ENCODE measurements around the gene MAD1L1. TPM values are rescaled to one million over a fixed set of nuclear protein-coding genes. Genes with fewer than 3 reads are reported as not detected.

MAD1L1 gene
- total and polyA plus RNA-seq, 11 donors: 11.1 to 29.7 (median 20.9) TPM

- TF ChIP-seq POLR2A (IDR thresholded peaks at IDR 0.05) (no peak), CTCF (IDR thresholded peaks at IDR 0.05) (no peak)
- no peaks in the 10 kb centered on the region for H3K9me3 ChIP-seq
- H3K4me1 ChIP-seq: peaks cover 0 to 9% (median 0%) of the 10 kb centered on the region in 12 donors
- H3K27ac ChIP-seq: no peak overlapping the region
- DNase-seq (peak in 2 of 5 donors; percentile 10 to 13), ATAC-seq (no peak)
- WGBS, 4 donors: 88 to 95% (median 94%) methylated on average over 8 of the region's 8 CpGs
- intact Hi-C loops (cut with DNase I): loop anchor here in 1 of 10 donors (10.0 kb wide), 1 partner anchor 365 kb away; no protein-coding TSS in a partner anchor
- no peaks in the 10 kb centered on the region for H3K27me3 ChIP-seq
- H3K4me3 ChIP-seq: no peak overlapping the region
- H3K36me3 ChIP-seq: no peaks in the 10 kb centered on the region
Measured at GRCh38 chr7:1969459-1970284, 263.1 kb downstream of the MAD1L1 start.

DNA sequence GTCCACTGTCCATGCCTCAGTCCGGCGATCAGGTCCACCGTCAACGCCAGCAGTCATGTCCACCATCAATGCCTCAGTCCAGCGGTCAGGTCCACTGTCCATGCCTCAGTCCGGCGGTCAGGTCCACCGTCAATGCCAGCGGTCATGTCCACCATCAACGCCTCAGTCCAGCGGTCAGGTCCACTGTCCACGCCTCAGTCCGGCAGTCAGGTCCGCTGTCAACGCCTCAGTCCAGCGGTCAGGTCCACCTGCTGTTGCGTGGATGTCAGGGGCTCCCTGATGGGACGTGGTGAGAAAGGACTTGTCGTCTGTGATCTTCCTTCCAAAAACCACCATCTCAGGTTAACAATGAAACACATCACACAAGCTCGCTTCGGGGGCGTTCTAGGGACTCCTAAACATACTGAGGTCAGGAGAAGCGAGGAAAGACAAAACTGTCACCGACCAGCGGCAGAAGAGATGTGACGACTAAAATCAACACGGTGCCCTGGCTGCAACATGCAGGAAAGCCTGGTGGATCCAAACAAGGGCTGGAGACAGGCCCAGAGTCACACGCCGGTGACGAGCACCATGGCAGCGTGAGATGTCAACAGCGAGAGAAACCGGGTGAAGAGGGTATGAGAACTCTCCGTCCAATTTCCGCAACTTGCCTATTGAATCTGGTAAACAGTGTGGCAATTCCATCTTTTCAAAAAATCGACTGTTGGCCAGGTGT lies 264.2 kb downstream of the MAD1L1 start:
- Histone ChIP-seq H3K4me1 (peaks cover 0 to 9% (median 0%) of the 10 kb centered on the region in 12 donors), H3K4me3 (no peak overlapping the region), H3K27ac (no peak overlapping the region), H3K36me3 (no peaks in the 10 kb centered on the region), H3K27me3 (no peaks in the 10 kb centered on the region), H3K9me3 (no peaks in the 10 kb centered on the region)
- peak in 1 of 4 donors; percentile 25 for ATAC-seq
- 94 to 97% (median 95%) methylated on average over 30 to 36 of the region's 36 CpGs for WGBS, 4 donors
- intact Hi-C loops (cut with DNase I): loop anchor here in 1 of 10 donors (10.0 kb wide), 1 partner anchor 366 kb away; no protein-coding TSS in a partner anchor
- peak in 1 of 5 donors; percentile 44 for DNase-seq
- TF ChIP-seq POLR2A (IDR thresholded peaks at IDR 0.05) (no peak), CTCF (IDR thresholded peaks at IDR 0.05) (no peak)

DNA sequence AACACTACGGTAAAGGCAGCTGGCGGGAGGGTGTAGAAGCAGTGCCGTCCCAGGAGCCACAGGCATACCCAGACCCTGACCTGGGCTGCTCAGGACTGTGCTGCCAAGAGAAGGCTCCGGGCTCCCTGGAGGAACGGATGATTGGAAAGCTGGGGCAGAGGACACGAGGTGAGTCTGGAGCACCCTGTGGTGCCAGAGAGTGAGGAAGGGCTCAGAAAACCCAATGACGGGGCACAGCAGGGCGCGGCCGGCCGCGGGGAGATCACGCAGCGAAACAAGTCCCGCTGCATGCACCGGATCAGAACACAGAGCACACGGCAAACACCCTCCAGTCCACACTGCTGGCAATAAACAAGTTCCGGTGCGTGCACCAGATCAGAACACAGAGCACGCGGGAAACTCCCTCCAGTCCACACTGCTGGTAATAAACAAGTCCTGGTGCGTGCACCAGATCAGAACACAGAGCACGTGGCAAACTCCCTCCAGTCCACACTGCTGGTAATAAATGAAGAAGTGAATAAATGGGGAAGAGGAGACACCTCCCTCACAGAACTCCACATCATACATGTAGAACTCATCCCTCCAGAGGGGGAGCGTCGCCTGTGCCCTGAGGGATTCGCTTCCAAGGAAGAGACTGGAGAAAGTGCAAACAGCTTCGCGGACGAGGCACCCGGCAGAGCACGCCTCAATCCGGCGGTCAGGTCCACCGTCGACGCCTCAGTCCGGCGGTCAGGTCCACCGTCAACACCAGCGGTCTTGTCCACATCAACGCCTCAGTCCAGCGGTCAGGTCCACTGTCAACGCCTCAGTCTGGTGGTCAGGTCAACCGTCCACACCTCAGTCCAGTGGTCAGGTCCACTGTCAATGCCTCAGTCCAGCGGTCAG lies 265.0 kb downstream of the MAD1L1 start:
- DNase-seq: peak in 2 of 5 donors; percentile 19 to 31
- peaks cover 0 to 9% (median 0%) of the 10 kb centered on the region in 12 donors for H3K4me1 ChIP-seq
- H3K27me3 ChIP-seq: no peaks in the 10 kb centered on the region

More for the DNA sequence above, 265.0 kb downstream of the MAD1L1 start:
- TF ChIP-seq CTCF (IDR thresholded peaks at IDR 0.05): no peak
- Histone ChIP-seq H3K9me3 (no peaks in the 10 kb centered on the region), H3K36me3 (no peaks in the 10 kb centered on the region), H3K4me3 (no peak overlapping the region), H3K27ac (no peak overlapping the region)
- 96 to 97% (median 96%) methylated on average over 45 of the region's 45 CpGs for WGBS, 4 donors
- ATAC-seq: no peak
- intact Hi-C loops (cut with DNase I): loop anchor here in 1 of 10 donors (10.0 kb wide), 1 partner anchor 367 kb away; no protein-coding TSS in a partner anchor
